ENCODE data around the gene PCSK6. TPM values are rescaled to one million over a fixed set of nuclear protein-coding genes. Genes with fewer than 3 reads are reported as not detected.

Gene PCSK6
- total RNA-seq, 1 experiment from 2014 or later: 10.6 TPM

GRCh38 chr15:101317336-101317872 is 172.1 kb downstream of the PCSK6 start:
- DNase-seq (ENCODE audit: low read depth, low spot score) (no peak), ATAC-seq (no peak)
- ChIA-PET POLR2A (no interaction called here), CTCF (interaction anchor here (0.5 kb wide), 1 partner anchor 59 kb away, joined by 4 read pairs; no protein-coding TSS in a partner anchor)
- no TSS peak for BruUV-seq (replicated peaks)
- intact Hi-C loops (cut with micrococcal nuclease; ENCODE audit: unreplicated experiment) (no loop called here), in situ Hi-C loops (cut with HindIII; ENCODE audit: low pct_unique_long_range_greater_than_20kb, low sequenced_read_pairs) (no loop called here)
- no peak overlapping the region for H3K27ac ChIP-seq (ENCODE audit: low read length)
- H3K9me3 ChIP-seq (ENCODE audit: control insufficient read depth, insufficient read depth, low read depth, low read length): no peaks in the 10 kb centered on the region
- H3K4me3 ChIP-seq (ENCODE audit: low read depth in 2 of 2, low read length in 2 of 2): no peak overlapping the region
- no peaks in the 10 kb centered on the region for H3K27me3 ChIP-seq (ENCODE audit: control insufficient read depth, insufficient read depth, low read length)
- no peaks in the 10 kb centered on the region for H3K4me1 ChIP-seq (ENCODE audit: control insufficient read depth, insufficient read depth, low read length)
- TF ChIP-seq REST (IDR thresholded peaks at IDR 0.05; ENCODE audit: insufficient read depth in 1 of 2, low read depth in 2 of 2, low read length in 1 of 2) (no peak), TCF7L2 (IDR thresholded peaks at IDR 0.05; ENCODE audit: low read depth, low read length) (no peak)
- TF ChIP-seq, protein P1, sequence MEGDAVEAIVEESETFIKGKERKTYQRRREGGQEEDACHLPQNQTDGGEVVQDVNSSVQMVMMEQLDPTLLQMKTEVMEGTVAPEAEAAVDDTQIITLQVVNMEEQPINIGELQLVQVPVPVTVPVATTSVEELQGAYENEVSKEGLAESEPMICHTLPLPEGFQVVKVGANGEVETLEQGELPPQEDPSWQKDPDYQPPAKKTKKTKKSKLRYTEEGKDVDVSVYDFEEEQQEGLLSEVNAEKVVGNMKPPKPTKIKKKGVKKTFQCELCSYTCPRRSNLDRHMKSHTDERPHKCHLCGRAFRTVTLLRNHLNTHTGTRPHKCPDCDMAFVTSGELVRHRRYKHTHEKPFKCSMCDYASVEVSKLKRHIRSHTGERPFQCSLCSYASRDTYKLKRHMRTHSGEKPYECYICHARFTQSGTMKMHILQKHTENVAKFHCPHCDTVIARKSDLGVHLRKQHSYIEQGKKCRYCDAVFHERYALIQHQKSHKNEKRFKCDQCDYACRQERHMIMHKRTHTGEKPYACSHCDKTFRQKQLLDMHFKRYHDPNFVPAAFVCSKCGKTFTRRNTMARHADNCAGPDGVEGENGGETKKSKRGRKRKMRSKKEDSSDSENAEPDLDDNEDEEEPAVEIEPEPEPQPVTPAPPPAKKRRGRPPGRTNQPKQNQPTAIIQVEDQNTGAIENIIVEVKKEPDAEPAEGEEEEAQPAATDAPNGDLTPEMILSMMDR (IDR thresholded peaks at IDR 0.05): no peak
- H3K36me3 ChIP-seq (ENCODE audit: control insufficient read depth, insufficient read depth, low read length): no peaks in the 10 kb centered on the region

DNA sequence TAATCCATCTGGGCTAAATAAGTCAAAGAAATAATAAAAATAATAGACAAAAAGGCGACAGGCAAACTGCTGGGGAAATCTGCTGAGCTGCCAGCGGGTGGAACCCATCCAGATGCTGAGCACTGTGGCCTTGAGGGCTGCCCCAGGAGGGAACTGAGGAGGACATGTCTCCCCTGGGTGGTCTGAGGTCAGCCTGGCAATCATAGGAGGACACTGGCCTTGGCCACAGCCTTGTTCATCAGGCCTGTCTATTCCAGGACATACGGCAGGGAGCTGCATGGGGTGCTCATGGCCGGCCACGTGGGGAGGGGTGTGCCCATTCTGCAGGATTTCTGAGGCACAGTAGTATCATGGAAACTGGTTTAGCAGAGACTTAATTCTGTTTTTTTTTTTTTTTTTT is 173.0 kb downstream of the PCSK6 start:
- ATAC-seq (no peak), DNase-seq (ENCODE audit: low read depth, low spot score) (no peak)
- CTCF ChIA-PET: no interaction called here
- Histone ChIP-seq H3K4me3 (ENCODE audit: low read depth in 2 of 2, low read length in 2 of 2) (no peak overlapping the region), H3K4me1 (ENCODE audit: control insufficient read depth, insufficient read depth, low read length) (no peaks in the 10 kb centered on the region), H3K36me3 (ENCODE audit: control insufficient read depth, insufficient read depth, low read length) (no peaks in the 10 kb centered on the region), H3K27ac (ENCODE audit: low read length) (no peak overlapping the region), H3K9me3 (ENCODE audit: control insufficient read depth, insufficient read depth, low read depth, low read length) (no peaks in the 10 kb centered on the region), H3K27me3 (ENCODE audit: control insufficient read depth, insufficient read depth, low read length) (no peaks in the 10 kb centered on the region)
- POLR2A ChIA-PET: no interaction called here
- BruUV-seq (replicated peaks): no TSS peak
- intact Hi-C loops (cut with micrococcal nuclease; ENCODE audit: unreplicated experiment) (no loop called here), in situ Hi-C loops (cut with HindIII; ENCODE audit: low pct_unique_long_range_greater_than_20kb, low sequenced_read_pairs) (no loop called here)
- TF ChIP-seq REST (IDR thresholded peaks at IDR 0.05; ENCODE audit: insufficient read depth in 1 of 2, low read depth in 2 of 2, low read length in 1 of 2): no peak
- TF ChIP-seq, protein P1 (IDR thresholded peaks at IDR 0.05): no peak
- TF ChIP-seq TCF7L2 (IDR thresholded peaks at IDR 0.05; ENCODE audit: low read depth, low read length): no peak
- no peak for TF ChIP-seq SIN3A (IDR thresholded peaks at IDR 0.05; ENCODE audit: borderline replicate concordance, insufficient read depth, low read depth, low read length)
- no peak for TF ChIP-seq POLR2AphosphoS5 (IDR thresholded peaks at IDR 0.05; ENCODE audit: low read depth, low read length)

Measured in Panc1 (cell line).